HAP-1 (cell line): Measurements from ENCODE around the gene SMAP2.

Source experiments
- DNase-seq, 2 experiments: peaks; one replicate each; pipeline ENCODE4 v3.0.0-alpha.2; 2016 to 2020; ENCODE audit warnings: low spot score in 2 of 2
- H3K27me3 ChIP-seq: fragments of 250-450 bp; sonication (Bioruptor Pico); 2 replicates; pipeline ENCODE4 v1.5.1; 2020; ENCODE audit warnings: low read depth, mild to moderate bottlenecking, moderate library complexity
- H3K36me3 ChIP-seq: fragments of 250-450 bp; sonication (Bioruptor Pico); replicated peaks from 2 replicates; pipeline ENCODE4 v1.5.1; 2020; ENCODE audit warnings: mild to moderate bottlenecking
- H3K4me1 ChIP-seq: fragments of 250-450 bp; sonication (Bioruptor Pico); 2 replicates; pipeline ENCODE4 v1.5.1; 2020; ENCODE audit warnings: mild to moderate bottlenecking
- H3K4me3 ChIP-seq: fragments of 250-450 bp; sonication (Bioruptor Pico); 2 replicates; pipeline ENCODE4 v1.5.1; 2020; ENCODE audit warnings: mild to moderate bottlenecking, moderate library complexity
- H3K9me3 ChIP-seq: fragments of 250-450 bp; sonication (Bioruptor Pico); 2 replicates; pipeline ENCODE4 v1.5.1; 2020; ENCODE audit warnings: mild to moderate bottlenecking, moderate library complexity
- in situ Hi-C: fragments of 300-500 bp; cut with MboI; formaldehyde crosslinking; loops from 3 replicates; pipeline ENCODE4 v1.14.3; 2020; ENCODE audit warnings: low sequenced_read_pairs, inconsistent platforms, mixed read lengths

Gene SMAP2

GRCh38 chr1:40425198-40425597 lies 51.7 kb downstream of the SMAP2 start:
- Histone ChIP-seq H3K4me3 (no peak overlapping the region), H3K27me3 (no peaks in the 10 kb centered on the region), H3K9me3 (no peaks in the 10 kb centered on the region), H3K4me1 (no peaks in the 10 kb centered on the region), H3K36me3 (no peaks in the 10 kb centered on the region; the same call in 1 of the 2 replicates)
- in situ Hi-C loops, result no loop called here
- DNase-seq, result no peak

- no peaks in the 10 kb centered on the region for H3K27me3 ChIP-seq
- no peaks in the 10 kb centered on the region for H3K36me3 ChIP-seq
- no peaks in the 10 kb centered on the region for H3K9me3 ChIP-seq
- DNase-seq, result no peak
- in situ Hi-C loops, result no loop called here
- H3K4me3 ChIP-seq, result no peak overlapping the region
- H3K4me1 ChIP-seq, result no peaks in the 10 kb centered on the region
Observed at GRCh38 chr1:40431385-40431784, 57.9 kb downstream of the SMAP2 start.

GRCh38 chr1:40432644-40433390 lies 59.3 kb downstream of the SMAP2 start:
- Histone ChIP-seq H3K9me3 (no peaks in the 10 kb centered on the region), H3K4me1 (no peaks in the 10 kb centered on the region), H3K27me3 (no peaks in the 10 kb centered on the region), H3K36me3 (no peaks in the 10 kb centered on the region), H3K4me3 (no peak overlapping the region)
- DNase-seq, result no peak
- in situ Hi-C loops, result no loop called here

- Histone ChIP-seq H3K27me3 (no peaks in the 10 kb centered on the region), H3K36me3 (no peaks in the 10 kb centered on the region), H3K4me1 (no peaks in the 10 kb centered on the region), H3K9me3 (no peaks in the 10 kb centered on the region), H3K4me3 (no peak overlapping the region)
- DNase-seq, result no peak
- in situ Hi-C loops, result no loop called here
Observed at GRCh38 chr1:40435471-40435870, 61.9 kb downstream of the SMAP2 start.

GRCh38 chr1:40435876-40436275 lies 62.3 kb downstream of the SMAP2 start:
- Histone ChIP-seq H3K4me1 (no peaks in the 10 kb centered on the region), H3K27me3 (no peaks in the 10 kb centered on the region), H3K36me3 (no peaks in the 10 kb centered on the region), H3K4me3 (no peak overlapping the region), H3K9me3 (no peaks in the 10 kb centered on the region)
- DNase-seq, result no peak
- in situ Hi-C loops, result no loop called here

GRCh38 chr1:40438391-40439015 lies 65.0 kb downstream of the SMAP2 start:
- no peaks in the 10 kb centered on the region for H3K9me3 ChIP-seq
- H3K36me3 ChIP-seq, result no peaks in the 10 kb centered on the region
- no peaks in the 10 kb centered on the region for H3K4me1 ChIP-seq
- no peak overlapping the region for H3K4me3 ChIP-seq
- H3K27me3 ChIP-seq, result no peaks in the 10 kb centered on the region
- DNase-seq, result peak; percentile 30 to 31
- in situ Hi-C loops, result no loop called here

GRCh38 chr1:40439247-40439646 lies 65.7 kb downstream of the SMAP2 start:
- H3K4me3 ChIP-seq, result no peak overlapping the region
- in situ Hi-C loops, result no loop called here
- no peak for DNase-seq
- no peaks in the 10 kb centered on the region for H3K36me3 ChIP-seq
- no peaks in the 10 kb centered on the region for H3K4me1 ChIP-seq
- no peaks in the 10 kb centered on the region for H3K9me3 ChIP-seq
- no peaks in the 10 kb centered on the region for H3K27me3 ChIP-seq

GRCh38 chr1:40449684-40450494 lies 76.4 kb downstream of the SMAP2 start, which contains the start of gene ZFP69B:
TSS of gene ZFP69B (plus strand) at chr1:40450476. CDS start at chr1:40450962, 486 bp downstream.
- no peaks in the 10 kb centered on the region for H3K27me3 ChIP-seq
- peaks cover 8% of the 10 kb centered on the region; the same call in 1 of the 2 replicates for H3K4me1 ChIP-seq
- peak within 1 kb of the TSS; percentile 56 for H3K4me3 ChIP-seq
- peaks cover 15% of the 10 kb centered on the region; the same call in 1 of the 2 replicates for H3K9me3 ChIP-seq
- no peaks in the 10 kb centered on the region for H3K36me3 ChIP-seq
- in situ Hi-C loops, result no loop called here
- peak; percentile 81 to 95 for DNase-seq

GRCh38 chr1:40450495-40451237 lies 77.1 kb downstream of the SMAP2 start:
- peaks cover 15% of the 10 kb centered on the region; the same call in 1 of the 2 replicates for H3K9me3 ChIP-seq
- H3K4me3 ChIP-seq, result peak overlapping the region; percentile 56
- in situ Hi-C loops, result no loop called here
- H3K36me3 ChIP-seq, result no peaks in the 10 kb centered on the region
- H3K4me1 ChIP-seq, result peaks cover 8% of the 10 kb centered on the region; the same call in 1 of the 2 replicates
- no peaks in the 10 kb centered on the region for H3K27me3 ChIP-seq
- DNase-seq, result no peak

GRCh38 chr1:40451238-40451585 lies 77.7 kb downstream of the SMAP2 start:
- Histone ChIP-seq H3K9me3 (peaks cover 15% of the 10 kb centered on the region; the same call in 1 of the 2 replicates), H3K27me3 (no peaks in the 10 kb centered on the region), H3K36me3 (no peaks in the 10 kb centered on the region), H3K4me3 (no peak overlapping the region), H3K4me1 (peaks cover 8% of the 10 kb centered on the region; the same call in 1 of the 2 replicates)
- in situ Hi-C loops, result no loop called here
- DNase-seq, result no peak

GRCh38 chr1:40454873-40455272 lies 81.3 kb downstream of the SMAP2 start:
- Histone ChIP-seq H3K4me3 (no peak overlapping the region), H3K9me3 (peaks cover 22% of the 10 kb centered on the region), H3K36me3 (peaks cover 8% of the 10 kb centered on the region), H3K4me1 (peaks cover 5% of the 10 kb centered on the region; the same call in 1 of the 2 replicates), H3K27me3 (no peaks in the 10 kb centered on the region)
- no peak for DNase-seq
- in situ Hi-C loops, result no loop called here

GRCh38 chr1:40462956-40463590 lies 89.5 kb downstream of the SMAP2 start:
- Histone ChIP-seq H3K27me3 (no peaks in the 10 kb centered on the region), H3K9me3 (peaks cover 40% of the 10 kb centered on the region), H3K4me1 (no peaks in the 10 kb centered on the region), H3K4me3 (no peak overlapping the region), H3K36me3 (peaks cover 16% of the 10 kb centered on the region)
- in situ Hi-C loops, result no loop called here
- DNase-seq, result no peak

- Histone ChIP-seq H3K9me3 (peaks cover 21% of the 10 kb centered on the region), H3K4me1 (no peaks in the 10 kb centered on the region), H3K4me3 (no peak overlapping the region), H3K27me3 (no peaks in the 10 kb centered on the region), H3K36me3 (no peaks in the 10 kb centered on the region)
- no peak for DNase-seq
- in situ Hi-C loops, result no loop called here
Observed at GRCh38 chr1:40469327-40469726, 95.8 kb downstream of the SMAP2 start.
